Natural killer cell (primary cell): ENCODE data around the gene SETBP1. TPM values are rescaled to one million over a fixed set of nuclear protein-coding genes. Genes with fewer than 3 reads are reported as not detected.

Source experiments
- ATAC-seq, 3 donors: fragments of 150-1000 bp in 2 of 3; fragments of 200-7000 bp in 1 of 3; cut with Tn5 transposase; 1 replicate in 1 of 3; 2 replicates in 2 of 3; pipeline ENCODE4 v1.10.0; 2021; ENCODE audit warnings: mild to moderate bottlenecking in 2 of 3, moderate library complexity in 2 of 3
- DNase-seq, 2 donors: peaks; one replicate each; pipeline versions ENCODE4 v3.0.0 to v3.0.0-alpha.2; 2013 to 2021; ENCODE audit warnings: mixed read lengths in 1 of 2
- H3K27ac ChIP-seq: one replicate; pipeline ENCODE4 v1.5.1; 2013; ENCODE audit warnings: mild to moderate bottlenecking, low read length
- H3K27me3 ChIP-seq: one replicate; pipeline ENCODE4 v1.6.1; 2013; ENCODE audit warnings: low read length; ENCODE audit not compliant: control insufficient read depth, insufficient read depth
- H3K36me3 ChIP-seq: one replicate; pipeline ENCODE4 v1.6.1; 2013; ENCODE audit warnings: low read length; ENCODE audit not compliant: control insufficient read depth, insufficient read depth
- H3K4me1 ChIP-seq: one replicate; pipeline ENCODE4 v1.6.1; 2013; ENCODE audit warnings: low read length; ENCODE audit not compliant: control insufficient read depth, insufficient read depth
- H3K4me3 ChIP-seq: one replicate; pipeline ENCODE4 v1.5.1; 2013; ENCODE audit warnings: low read length
- H3K9me3 ChIP-seq: one replicate; pipeline ENCODE4 v1.6.1; 2013; ENCODE audit warnings: low read length; ENCODE audit not compliant: control insufficient read depth, insufficient read depth
- H3K27ac Mint-ChIP-seq, 2 donors: one replicate each; pipeline ENCODE4 v1.8.0; 2022; ENCODE audit warnings: mild to moderate bottlenecking in 2 of 2, mixed read lengths in 2 of 2, moderate library complexity in 1 of 2
- H3K27me3 Mint-ChIP-seq, 2 donors: one replicate each; pipeline ENCODE4 v1.8.0; 2022; ENCODE audit warnings: low read depth in 2 of 2, mixed read lengths in 2 of 2
- H3K36me3 Mint-ChIP-seq: one replicate; pipeline ENCODE4 v1.8.0; 2022; ENCODE audit warnings: mixed read lengths
- H3K4me1 Mint-ChIP-seq, 2 donors: one replicate each; pipeline ENCODE4 v1.8.0; 2022; ENCODE audit warnings: mixed read lengths in 2 of 2
- H3K4me3 Mint-ChIP-seq: one replicate; pipeline ENCODE4 v1.8.0; 2022; ENCODE audit warnings: mild to moderate bottlenecking, moderate library complexity, mixed read lengths
- H3K9me3 Mint-ChIP-seq, 2 donors: one replicate each; pipeline ENCODE4 v1.8.0; 2022; ENCODE audit warnings: mixed read lengths in 2 of 2
- WGBS: methylation state at CpG from one replicate; pipeline ENCODE4 v1.1.7; 2013; ENCODE audit warnings: missing lambda C conversion rate; ENCODE audit not compliant: insufficient coverage; 5-methylcytosine and 5-hydroxymethylcytosine counted together
- intact Hi-C: fragments of 100-400 bp; cut with micrococcal nuclease; formaldehyde crosslinking; loops from one replicate; pipeline ENCODE4 v1.14.2; 2022
- total RNA-seq, 4 donors: library from RNA; stranded (reverse); fragments of 120-200 nt in 1 of 4; gene quantifications; one replicate each; pipeline versions ENCODE4 v1.2.3 to v1.2.4, GENCODE V29; 2013 to 2022
- TF ChIP-seq, protein P1 (sequence below): fragments of 200-600 bp; IDR thresholded peaks from one replicate; pipeline ENCODE4 v1.8.0; 2022; ENCODE audit warnings: antibody characterized with exemption

SETBP1 gene
- total RNA-seq, 3 donors from 2014 or later (not counting 1 experiment from before 2014, with no cell fraction given) = 36.0 to 46.6 (median 41.2) TPM

DNA sequence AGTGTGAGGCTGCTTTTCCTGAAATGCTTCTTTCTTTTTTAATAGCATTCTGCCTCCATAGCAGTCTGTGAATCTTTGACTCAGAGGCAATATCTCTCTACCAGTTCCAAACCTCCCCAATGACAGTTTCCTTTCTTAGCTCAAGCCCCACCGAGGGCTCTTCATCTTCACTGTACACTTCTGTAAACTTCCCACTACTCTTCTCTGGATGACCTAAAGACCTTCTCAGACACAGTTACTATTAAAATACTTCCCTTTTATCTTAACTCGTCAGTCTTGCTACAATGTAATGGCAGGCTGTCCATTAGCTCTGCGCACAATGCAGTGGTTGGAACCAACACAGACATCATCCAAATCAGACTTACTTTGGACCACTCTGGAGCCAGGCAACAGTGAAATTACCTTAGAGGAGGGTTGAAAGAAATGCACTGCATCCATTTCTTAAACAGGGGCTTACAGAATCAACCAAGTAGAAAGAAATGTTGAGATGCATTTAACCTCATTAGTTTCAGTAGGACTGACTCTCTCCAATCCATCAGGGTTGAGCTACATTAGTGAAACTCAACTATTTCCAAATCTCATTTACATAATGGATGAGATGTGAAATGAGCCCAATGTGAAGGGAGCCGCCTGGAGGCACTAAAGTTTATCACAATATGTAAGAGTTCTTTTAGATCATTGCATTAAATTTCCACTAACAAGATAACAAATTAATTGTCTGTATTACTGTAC lies 343.8 kb downstream of the SETBP1 start:
- Mint-ChIP-seq H3K27ac (no peak overlapping the region), H3K36me3 (no peaks in the 10 kb centered on the region), H3K9me3 (no peaks in the 10 kb centered on the region), H3K4me3 (no peak overlapping the region), H3K27me3 (no peaks in the 10 kb centered on the region), H3K4me1 (peaks cover 0 to 4% of the 10 kb centered on the region in 2 donors)
- no peaks in the 10 kb centered on the region for H3K4me1 ChIP-seq
- H3K27me3 ChIP-seq = no peaks in the 10 kb centered on the region
- ATAC-seq (no peak), DNase-seq (no peak)
- intact Hi-C loops = no loop called here
- TF ChIP-seq, protein P1, sequence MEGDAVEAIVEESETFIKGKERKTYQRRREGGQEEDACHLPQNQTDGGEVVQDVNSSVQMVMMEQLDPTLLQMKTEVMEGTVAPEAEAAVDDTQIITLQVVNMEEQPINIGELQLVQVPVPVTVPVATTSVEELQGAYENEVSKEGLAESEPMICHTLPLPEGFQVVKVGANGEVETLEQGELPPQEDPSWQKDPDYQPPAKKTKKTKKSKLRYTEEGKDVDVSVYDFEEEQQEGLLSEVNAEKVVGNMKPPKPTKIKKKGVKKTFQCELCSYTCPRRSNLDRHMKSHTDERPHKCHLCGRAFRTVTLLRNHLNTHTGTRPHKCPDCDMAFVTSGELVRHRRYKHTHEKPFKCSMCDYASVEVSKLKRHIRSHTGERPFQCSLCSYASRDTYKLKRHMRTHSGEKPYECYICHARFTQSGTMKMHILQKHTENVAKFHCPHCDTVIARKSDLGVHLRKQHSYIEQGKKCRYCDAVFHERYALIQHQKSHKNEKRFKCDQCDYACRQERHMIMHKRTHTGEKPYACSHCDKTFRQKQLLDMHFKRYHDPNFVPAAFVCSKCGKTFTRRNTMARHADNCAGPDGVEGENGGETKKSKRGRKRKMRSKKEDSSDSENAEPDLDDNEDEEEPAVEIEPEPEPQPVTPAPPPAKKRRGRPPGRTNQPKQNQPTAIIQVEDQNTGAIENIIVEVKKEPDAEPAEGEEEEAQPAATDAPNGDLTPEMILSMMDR = no peak
- no peaks in the 10 kb centered on the region for H3K9me3 ChIP-seq
- no peak overlapping the region for H3K27ac ChIP-seq
- no peaks in the 10 kb centered on the region for H3K36me3 ChIP-seq
- H3K4me3 ChIP-seq = no peak overlapping the region
- 58% methylated on average over 3 of the region's 4 CpGs for WGBS

DNA sequence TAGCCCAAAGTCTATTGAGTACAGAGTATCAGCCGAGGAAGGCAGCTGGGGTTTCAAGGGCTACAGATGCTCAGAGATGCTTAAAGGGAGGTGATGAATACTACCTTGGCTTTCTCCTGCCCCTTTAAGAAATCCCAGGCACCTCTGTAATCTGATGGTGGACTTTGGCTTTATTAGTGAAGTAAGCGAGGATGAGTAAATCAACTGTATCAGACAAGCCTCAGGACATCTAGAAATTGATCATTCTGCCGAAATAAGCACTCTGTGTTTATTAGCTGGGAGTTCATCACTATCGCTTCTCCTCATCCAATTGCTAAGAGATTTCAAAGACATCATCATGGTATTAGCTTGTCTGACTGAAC lies 344.4 kb downstream of the SETBP1 start:
- H3K27ac Mint-ChIP-seq = no peak overlapping the region
- no peaks in the 10 kb centered on the region for H3K27me3 Mint-ChIP-seq
- no peak for ATAC-seq
- DNase-seq = no peak
- no peak overlapping the region for H3K4me3 Mint-ChIP-seq
- Histone ChIP-seq H3K36me3 (no peaks in the 10 kb centered on the region), H3K9me3 (no peaks in the 10 kb centered on the region), H3K27ac (no peak overlapping the region), H3K4me1 (no peaks in the 10 kb centered on the region), H3K27me3 (no peaks in the 10 kb centered on the region), H3K4me3 (no peak overlapping the region)
- peaks cover 0 to 4% of the 10 kb centered on the region in 2 donors for H3K4me1 Mint-ChIP-seq
- H3K9me3 Mint-ChIP-seq = no peaks in the 10 kb centered on the region
- TF ChIP-seq, protein P1 = no peak
- H3K36me3 Mint-ChIP-seq = no peaks in the 10 kb centered on the region
- 96% methylated on average over 2 of the region's 4 CpGs for WGBS
- intact Hi-C loops = no loop called here

DNA sequence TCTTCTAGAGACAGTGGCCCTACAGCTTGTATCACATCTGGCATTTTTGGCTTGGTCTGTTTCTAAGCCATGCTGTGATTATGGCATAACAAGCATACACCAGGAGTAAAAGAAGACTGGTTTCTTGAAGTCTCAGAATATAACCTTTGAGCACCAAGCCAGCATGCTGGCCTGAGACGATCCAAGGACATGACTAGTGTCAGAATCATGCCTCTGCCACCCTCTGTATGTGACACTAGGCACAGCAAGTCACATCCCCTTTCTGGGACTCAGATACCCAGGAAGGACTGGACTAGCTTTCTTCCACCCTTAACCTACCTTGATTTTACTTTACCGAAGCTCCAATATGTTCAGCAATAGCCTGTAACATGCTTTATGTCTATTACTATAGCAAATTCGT lies 345.5 kb downstream of the SETBP1 start:
- Histone ChIP-seq H3K9me3 (no peaks in the 10 kb centered on the region), H3K27me3 (no peaks in the 10 kb centered on the region), H3K4me1 (no peaks in the 10 kb centered on the region), H3K4me3 (no peak overlapping the region), H3K36me3 (no peaks in the 10 kb centered on the region), H3K27ac (no peak overlapping the region)
- Mint-ChIP-seq H3K36me3 (no peaks in the 10 kb centered on the region), H3K27me3 (no peaks in the 10 kb centered on the region), H3K9me3 (no peaks in the 10 kb centered on the region), H3K4me1 (peaks cover 0 to 4% of the 10 kb centered on the region in 2 donors), H3K4me3 (no peak overlapping the region), H3K27ac (no peak overlapping the region)
- TF ChIP-seq, protein P1 = no peak
- peak in 1 of 2 donors; percentile 3 for DNase-seq
- WGBS = 92% methylated on average over 3 of the region's 3 CpGs
- peak in 2 of 3 donors; percentile 41 to 48 for ATAC-seq
- intact Hi-C loops = no loop called here

DNA sequence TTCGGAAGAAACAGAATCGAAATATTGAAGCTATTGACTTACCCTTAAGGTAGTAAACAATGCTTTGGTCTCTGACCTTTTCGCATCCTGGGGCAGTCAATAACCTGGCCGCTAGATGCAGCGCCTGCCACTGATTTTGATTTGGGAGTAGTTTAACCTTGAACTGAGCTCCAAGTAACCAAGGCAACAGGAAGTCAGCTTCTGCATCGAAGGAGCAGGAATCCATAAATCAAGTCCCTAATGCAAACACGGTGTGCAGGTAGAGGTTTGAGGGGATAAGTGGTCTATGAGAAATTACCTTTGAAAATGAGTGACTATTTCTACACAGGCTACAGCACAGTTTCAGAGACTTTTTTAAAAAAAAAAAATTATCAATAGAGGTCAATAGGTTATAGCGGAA lies 353.5 kb downstream of the SETBP1 start:
- no peaks in the 10 kb centered on the region for H3K27me3 Mint-ChIP-seq
- H3K4me3 Mint-ChIP-seq = no peak overlapping the region
- Histone ChIP-seq H3K9me3 (no peaks in the 10 kb centered on the region), H3K27me3 (no peaks in the 10 kb centered on the region), H3K27ac (no peak overlapping the region), H3K4me3 (no peak overlapping the region), H3K4me1 (no peaks in the 10 kb centered on the region), H3K36me3 (no peaks in the 10 kb centered on the region)
- no peak for ATAC-seq
- DNase-seq = no peak
- TF ChIP-seq, protein P1 = no peak
- H3K9me3 Mint-ChIP-seq = no peaks in the 10 kb centered on the region
- peaks cover 0 to 10% of the 10 kb centered on the region in 2 donors for H3K4me1 Mint-ChIP-seq
- intact Hi-C loops = no loop called here
- no peaks in the 10 kb centered on the region for H3K36me3 Mint-ChIP-seq
- WGBS = 93% methylated on average over 8 of the region's 8 CpGs
- H3K27ac Mint-ChIP-seq = no peak overlapping the region
